B cell (primary cell): ENCODE results near the gene BCAS4. TPM values are rescaled to one million over a fixed set of nuclear protein-coding genes. Genes with fewer than 3 reads are reported as not detected.
A peak's percentile ranks its signal among the peaks of the same experiment; 100 is the strongest.

Experiments used
- ATAC-seq: fragments of 200-7000 bp; cut with Tn5 transposase; one replicate; pipeline ENCODE4 v1.10.0; 2021; ENCODE audit warnings: low read depth, mild to moderate bottlenecking, moderate number of reproducible peaks, moderate library complexity
- CTCF ChIA-PET: fragments of 350-600 bp; sonication (Branson Sonifier 250); formaldehyde crosslinking; loops from one replicate; lab custom pipeline; 2021; ENCODE audit warnings: antibody characterized with exemption, inconsistent platforms; lab: Charles Lee
- POLR2A ChIA-PET: fragments of 350-600 bp; sonication (Branson Sonifier 250); formaldehyde crosslinking; loops from one replicate; lab custom pipeline; 2021; ENCODE audit warnings: antibody characterized with exemption; lab: Charles Lee
- DNase-seq: peaks from one replicate; pipeline ENCODE4 v3.0.0; 2013
- H2AFZ ChIP-seq: 2 replicates; pipeline ENCODE4 v1.6.1; 2012; ENCODE audit warnings: mild to moderate bottlenecking, low read depth, low read length; ENCODE audit not compliant: insufficient read depth, poor library complexity, severe bottlenecking
- H3K27ac ChIP-seq, 2 donors: 1 replicate in 1 of 2; 2 replicates in 1 of 2; pipeline ENCODE4 v1.5.1; 2012 to 2013; ENCODE audit warnings: low read length in 2 of 2, mild to moderate bottlenecking in 2 of 2, moderate library complexity in 1 of 2
- H3K27me3 ChIP-seq, 4 experiments: fragments of 200-600 bp in 1 of 4; sonication (generic) in 1 of 4; replicated peaks in 1 of 4; 1 replicate in 2 of 4; 2 replicates in 2 of 4; pipeline versions ENCODE4 v1.6.1 to v1.7.0; 2013 to 2016; ENCODE audit warnings: low read length in 3 of 4, mild to moderate bottlenecking in 2 of 4, mixed read lengths in 1 of 4, moderate library complexity in 1 of 4; ENCODE audit not compliant: insufficient read depth in 4 of 4, control insufficient read depth in 3 of 4; ENCODE audit errors: control extremely low read depth in 1 of 4
- H3K36me3 ChIP-seq, 2 experiments: replicated peaks in 1 of 2; 1 replicate in 1 of 2; 2 replicates in 1 of 2; pipeline versions ENCODE4 v1.6.1 to v1.7.1; 2013; ENCODE audit warnings: low read length in 1 of 2; ENCODE audit not compliant: insufficient read depth in 2 of 2, control insufficient read depth in 1 of 2; ENCODE audit errors: control extremely low read depth in 1 of 2, extremely low read depth in 1 of 2
- H3K4me1 ChIP-seq, 2 donors: fragments of 200-600 bp in 1 of 2; sonication (generic) in 1 of 2; 1 replicate in 1 of 2; 2 replicates in 1 of 2; pipeline versions ENCODE4 v1.5.1 to v1.6.1; 2013 to 2017; ENCODE audit warnings: low read length in 2 of 2; ENCODE audit not compliant: control insufficient read depth in 2 of 2, insufficient read depth in 2 of 2
- H3K4me2 ChIP-seq: replicated peaks from 2 replicates; pipeline ENCODE3; 2012; ENCODE audit warnings: mild to moderate bottlenecking, low read depth, low read length; ENCODE audit not compliant: poor library complexity, severe bottlenecking
- H3K4me3 ChIP-seq, 5 experiments: fragments of 200-600 bp in 1 of 5; sonication (generic) in 1 of 5; 1 replicate in 3 of 5; 2 replicates in 2 of 5; pipeline versions ENCODE4 v1.5.1 to v1.7.0; 2011 to 2016; ENCODE audit warnings: low read length in 4 of 5, mild to moderate bottlenecking in 4 of 5, low read depth in 2 of 5, control low read depth in 1 of 5, moderate library complexity in 1 of 5; ENCODE audit not compliant: insufficient read depth in 1 of 5; ENCODE audit errors: control extremely low read depth in 1 of 5, extremely low read depth in 1 of 5
- H3K79me2 ChIP-seq: fragments of 200-600 bp; sonication (generic); one replicate; pipeline ENCODE4 v1.6.0; 2016; ENCODE audit warnings: low read length; ENCODE audit not compliant: control insufficient read depth, insufficient read depth
- H3K9ac ChIP-seq: fragments of 200-600 bp; sonication (generic); 2 replicates; pipeline ENCODE4 v1.6.1; 2017; ENCODE audit warnings: mild to moderate bottlenecking, low read length, moderate library complexity
- H3K9me3 ChIP-seq, 3 donors: one replicate each; pipeline versions ENCODE4 v1.6.1 to v1.7.1; 2013; ENCODE audit warnings: low read length in 2 of 3; ENCODE audit not compliant: control insufficient read depth in 2 of 3, insufficient read depth in 1 of 3; ENCODE audit errors: control extremely low read depth in 1 of 3
- H4K20me1 ChIP-seq: 2 replicates; pipeline ENCODE4 v1.6.0; 2012; ENCODE audit warnings: mild to moderate bottlenecking, low read length; ENCODE audit not compliant: insufficient read depth, control insufficient read depth, poor library complexity, severe bottlenecking
- H3K27ac Mint-ChIP-seq: one replicate; pipeline ENCODE4 v1.8.0; 2021; ENCODE audit warnings: mixed read lengths
- H3K27me3 Mint-ChIP-seq: one replicate; pipeline ENCODE4 v1.8.0; 2021; ENCODE audit warnings: mixed read lengths
- H3K4me1 Mint-ChIP-seq: one replicate; pipeline ENCODE4 v1.8.0; 2021; ENCODE audit warnings: mixed read lengths
- H3K4me3 Mint-ChIP-seq: one replicate; pipeline ENCODE4 v1.8.0; 2021; ENCODE audit warnings: mixed read lengths
- H3K9me3 Mint-ChIP-seq: one replicate; pipeline ENCODE4 v1.8.0; 2022; ENCODE audit warnings: mixed read lengths; ENCODE audit not compliant: insufficient read depth
- CTCF ChIP-seq: fragments of 200-600 bp; IDR thresholded peaks from one replicate; pipeline ENCODE4 v1.8.0; 2022; ENCODE audit warnings: antibody characterized with exemption, mild to moderate bottlenecking
- EZH2 ChIP-seq: IDR thresholded peaks from 2 replicates; pipeline ENCODE4 v1.6.1; 2012; ENCODE audit warnings: borderline replicate concordance, low read depth, mild to moderate bottlenecking, moderate library complexity, low read length; ENCODE audit not compliant: insufficient read depth, poor library complexity, severe bottlenecking
- WGBS: methylation state at CpG from one replicate; pipeline ENCODE4 v1.1.5; 2013; ENCODE audit warnings: missing lambda C conversion rate; ENCODE audit not compliant: insufficient coverage; 5-methylcytosine and 5-hydroxymethylcytosine counted together
- intact Hi-C: fragments of 100-400 bp; cut with micrococcal nuclease; formaldehyde crosslinking; loops from one replicate; pipeline ENCODE4 v1.10.0; 2022
- polyA plus RNA-seq: library from polyadenylated mRNA; depleted of rRNA; stranded (reverse); fragments of >200 nt; gene quantifications from 2 replicates; pipeline ENCODE4 v1.2.3, GENCODE V29; 2012
- total RNA-seq, 2 donors: library from RNA; stranded (reverse); fragments of 120-200 nt in 1 of 2; gene quantifications; 1 replicate in 1 of 2; 2 replicates in 1 of 2; pipeline versions ENCODE4 v1.2.3 to v1.2.4, GENCODE V29; 2013 to 2022

BCAS4 gene
- total and polyA plus RNA-seq, 2 donors (not counting 1 experiment from before 2014, with no cell fraction given) = 44.8 to 88.2 TPM

- Histone ChIP-seq H3K4me2 (peak overlapping the region; percentile 75), H3K9me3 (no peaks in the 10 kb centered on the region), H3K36me3 (no peaks in the 10 kb centered on the region), H3K4me1 (peaks cover 16 to 26% of the 10 kb centered on the region in 2 donors), H4K20me1 (no peaks in the 10 kb centered on the region), H3K9ac (peak overlapping the region; percentile 55), H2AFZ (peak overlapping the region; percentile 95), H3K27ac (peak overlapping the region; percentile 81 to 92), H3K27me3 (no peaks in the 10 kb centered on the region), H3K4me3 (peak overlapping the region in 4 of 5 experiments; percentile 13 to 36 (median 26)), H3K79me2 (peaks cover 11% of the 10 kb centered on the region)
- ATAC-seq (peak; percentile 58), DNase-seq (peak; percentile 85)
- TF ChIP-seq EZH2 (no peak), CTCF (peak; percentile 76)
- intact Hi-C loops = loop anchor here (1.0 to 5.0 kb wide), 3 partner anchors 139 to 612 kb away; no protein-coding TSS in a partner anchor
- peak overlapping the region; percentile 86 for H3K27ac Mint-ChIP-seq
- no peak overlapping the region for H3K4me3 Mint-ChIP-seq
- H3K27me3 Mint-ChIP-seq = no peaks in the 10 kb centered on the region
- H3K9me3 Mint-ChIP-seq = no peaks in the 10 kb centered on the region
- WGBS = 14% methylated on average over 20 of the region's 23 CpGs
- POLR2A ChIA-PET = interaction anchor here (0.6 to 6.0 kb wide), 10 partner anchors 19 to 167 kb away, joined by 3 to 123 read pairs (median 4); partner anchors contain the start of genes ADNP, DPM1 and MOCS3
- peaks cover 20% of the 10 kb centered on the region for H3K4me1 Mint-ChIP-seq
- CTCF ChIA-PET = interaction anchor here (0.6 to 11.8 kb wide), 21 partner anchors 12 to 805 kb away, joined by 3 to 390 read pairs (median 4); partner anchors contain the start of genes ADNP, DPM1 and MOCS3
Measured at GRCh38 chr20:50790651-50791277, 4.1 kb upstream of the BCAS4 start.
